IMR-90 (cell line): ENCODE data around the gene SLC25A12. TPM values are rescaled to one million over a fixed set of nuclear protein-coding genes. Genes with fewer than 3 reads are reported as not detected.

Source experiments
- ATAC-seq: fragments of 200-7000 bp; cut with Tn5 transposase; 2 replicates; pipeline ENCODE4 v1.9.1; 2020; ENCODE audit warnings: low read depth, mild to moderate bottlenecking, moderate library complexity
- BruUV-seq: library from RNA; stranded (reverse); fragments of 400-500 nt; replicated peaks from 2 replicates; lab custom pipeline; 2021; lab: Mats Ljungman, UMichigan
- CTCF ChIA-PET: fragments of 300-600 bp; formaldehyde crosslinking; extraction: SDS; loops from one replicate; lab custom pipeline; 2021; ENCODE audit warnings: antibody characterized with exemption; lab: Yijun Ruan, JAX
- POLR2A ChIA-PET: fragments of 300-600 bp; sonication (Branson Sonifier 250); formaldehyde crosslinking; loops from one replicate; lab custom pipeline; 2022; ENCODE audit warnings: antibody characterized with exemption; ENCODE audit not compliant: unreplicated experiment; lab: Charles Lee
- DNase-seq: peaks from one replicate; pipeline ENCODE4 v3.0.0; 2013
- H2AFZ ChIP-seq: replicated peaks from 2 replicates; pipeline ENCODE3; 2013; ENCODE audit warnings: low read length, mild to moderate bottlenecking; ENCODE audit not compliant: poor library complexity
- H2AK5ac ChIP-seq: 2 replicates; pipeline ENCODE4 v1.6.1; 2013; ENCODE audit warnings: low read depth, low read length, inconsistent platforms
- H2AK9ac ChIP-seq: replicated peaks from 2 replicates; pipeline ENCODE3; 2013; ENCODE audit warnings: mild to moderate bottlenecking, low read depth, low read length, moderate library complexity; ENCODE audit not compliant: poor library complexity
- H2BK120ac ChIP-seq: 2 replicates; pipeline ENCODE4 v1.6.1; 2013; ENCODE audit warnings: low read depth, low read length, inconsistent platforms
- H2BK15ac ChIP-seq: 3 replicates; pipeline ENCODE4 v1.6.1; 2013; ENCODE audit warnings: low read depth, low read length, inconsistent platforms
- H2BK20ac ChIP-seq: 2 replicates; pipeline ENCODE4 v1.6.1; 2013; ENCODE audit warnings: low read depth, mild to moderate bottlenecking, inconsistent platforms, low read length, moderate library complexity
- H2BK5ac ChIP-seq: 2 replicates; pipeline ENCODE4 v1.6.1; 2013; ENCODE audit warnings: mild to moderate bottlenecking, low read depth, low read length, inconsistent platforms; ENCODE audit not compliant: poor library complexity, severe bottlenecking
- H3K14ac ChIP-seq: replicated peaks from 2 replicates; pipeline ENCODE4 v1.6.1; 2013; ENCODE audit warnings: low read depth, low read length, inconsistent platforms
- H3K18ac ChIP-seq: 2 replicates; pipeline ENCODE4 v1.6.1; 2013; ENCODE audit warnings: low read depth, low read length, control low read depth
- H3K23ac ChIP-seq: 2 replicates; pipeline ENCODE4 v1.6.1; 2013; ENCODE audit warnings: low read depth, low read length, inconsistent platforms
- H3K27ac ChIP-seq: 2 replicates; pipeline ENCODE4 v1.5.1; 2013; ENCODE audit warnings: mild to moderate bottlenecking, control low read depth, low read length; ENCODE audit not compliant: insufficient read depth
- H3K27me3 ChIP-seq: 2 replicates; pipeline ENCODE4 v1.6.1; 2013; ENCODE audit warnings: low read length; ENCODE audit not compliant: control insufficient read depth, insufficient read depth
- H3K36me3 ChIP-seq: 2 replicates; pipeline ENCODE4 v1.6.1; 2013; ENCODE audit warnings: low read length, mixed read lengths; ENCODE audit not compliant: control insufficient read depth, insufficient read depth
- H3K4ac ChIP-seq: 2 replicates; pipeline ENCODE4 v1.6.1; 2013; ENCODE audit warnings: low read depth, low read length, inconsistent platforms
- H3K4me1 ChIP-seq: 2 replicates; pipeline ENCODE4 v1.6.1; 2013; ENCODE audit warnings: low read length, mixed read lengths; ENCODE audit not compliant: control insufficient read depth, insufficient read depth
- H3K4me2 ChIP-seq: 2 replicates; pipeline ENCODE4 v1.6.1; 2013; ENCODE audit warnings: low read depth, mild to moderate bottlenecking, control low read depth, low read length, moderate library complexity
- H3K4me3 ChIP-seq: 2 replicates; pipeline ENCODE4 v1.5.1; 2013; ENCODE audit warnings: low read depth, mild to moderate bottlenecking, control low read depth, low read length, moderate library complexity; ENCODE audit not compliant: insufficient read depth
- H3K56ac ChIP-seq: 2 replicates; pipeline ENCODE4 v1.6.1; 2013; ENCODE audit warnings: low read length, inconsistent platforms; ENCODE audit not compliant: insufficient read depth; ENCODE audit errors: extremely low read depth
- H3K79me1 ChIP-seq, 2 experiments: 2 replicates each; pipeline ENCODE4 v1.6.1; 2013; ENCODE audit warnings: low read length in 2 of 2, inconsistent platforms in 1 of 2, low read depth in 1 of 2
- H3K9ac ChIP-seq: 2 replicates; pipeline ENCODE4 v1.6.1; 2013; ENCODE audit warnings: low read depth, low read length, control low read depth
- H3K9me1 ChIP-seq: 2 replicates; pipeline ENCODE4 v1.6.1; 2013; ENCODE audit warnings: low read length, inconsistent platforms; ENCODE audit not compliant: insufficient read depth
- H3K9me3 ChIP-seq: 2 replicates; pipeline ENCODE4 v1.6.1; 2013; ENCODE audit warnings: low read length; ENCODE audit not compliant: control insufficient read depth, insufficient read depth
- H4K20me1 ChIP-seq: 2 replicates; pipeline ENCODE4 v1.6.1; 2013; ENCODE audit warnings: low read length, inconsistent platforms; ENCODE audit not compliant: insufficient read depth
- H4K5ac ChIP-seq: 2 replicates; pipeline ENCODE4 v1.6.1; 2013; ENCODE audit warnings: mild to moderate bottlenecking, low read depth, low read length, control low read depth
- H4K8ac ChIP-seq, 2 experiments: 2 replicates each; pipeline ENCODE4 v1.6.1; 2013; ENCODE audit warnings: low read depth in 2 of 2, low read length in 2 of 2, control low read depth in 1 of 2, inconsistent platforms in 1 of 2
- H4K91ac ChIP-seq: 2 replicates; pipeline ENCODE4 v1.6.1; 2013; ENCODE audit warnings: low read depth, low read length, inconsistent platforms; ENCODE audit not compliant: insufficient read depth
- CHD1 ChIP-seq: IDR thresholded peaks from 2 replicates; pipeline ENCODE4 v1.6.1; 2012; ENCODE audit warnings: low read depth, low read length, improper control_type of control experiment
- FOS ChIP-seq: fragments of 150-350 bp; IDR thresholded peaks from 2 replicates; pipeline ENCODE4 v1.6.1; 2016; ENCODE audit warnings: low read depth, low read length
- RAD21 ChIP-seq: IDR thresholded peaks from 2 replicates; pipeline ENCODE4 v1.6.1; 2012; ENCODE audit warnings: low read length, improper control_type of control experiment
- WGBS, 2 experiments: methylation state at CpG; one replicate each; pipeline versions ENCODE4 v1.1.5 to v1.1.7; 2013; ENCODE audit warnings: missing lambda C conversion rate in 2 of 2; ENCODE audit not compliant: insufficient read length in 1 of 2; ENCODE audit errors: extremely low coverage in 2 of 2; 5-methylcytosine and 5-hydroxymethylcytosine counted together
- dilution Hi-C: fragments of 300-500 bp; cut with HindIII; formaldehyde crosslinking; loops from one replicate; pipeline ENCODE4 v1.14.3; 2018; ENCODE audit warnings: low sequenced_read_pairs; ENCODE audit not compliant: unreplicated experiment
- in situ Hi-C: fragments of 300-500 bp; cut with MboI; formaldehyde crosslinking; loops from 3 replicates; pipeline ENCODE4 v1.14.3; 2019; ENCODE audit warnings: low sequenced_read_pairs, inconsistent platforms, mixed read lengths
- intact Hi-C: fragments of 100-400 bp; cut with micrococcal nuclease; formaldehyde crosslinking; loops from 2 replicates; pipeline ENCODE4 v1.10.0; 2022
- polyA plus RNA-seq, 3 experiments: library from polyadenylated mRNA; depleted of rRNA; stranded (reverse); fragments of >200 nt; gene quantifications; 2 replicates each; pipeline ENCODE4 v1.2.3, GENCODE V29; 2012; ENCODE audit warnings: low replicate concordance in 1 of 3
- total RNA-seq: library from RNA; depleted of rRNA; stranded (reverse); fragments of >200 nt; gene quantifications from 2 replicates; pipeline ENCODE4 v1.2.3, GENCODE V29; 2012

The SLC25A12 gene
- total and polyA plus RNA-seq, 2 of the 4 experiments (the other 2 are of a cell fraction) = 16.3 to 17.6 TPM

DNA sequence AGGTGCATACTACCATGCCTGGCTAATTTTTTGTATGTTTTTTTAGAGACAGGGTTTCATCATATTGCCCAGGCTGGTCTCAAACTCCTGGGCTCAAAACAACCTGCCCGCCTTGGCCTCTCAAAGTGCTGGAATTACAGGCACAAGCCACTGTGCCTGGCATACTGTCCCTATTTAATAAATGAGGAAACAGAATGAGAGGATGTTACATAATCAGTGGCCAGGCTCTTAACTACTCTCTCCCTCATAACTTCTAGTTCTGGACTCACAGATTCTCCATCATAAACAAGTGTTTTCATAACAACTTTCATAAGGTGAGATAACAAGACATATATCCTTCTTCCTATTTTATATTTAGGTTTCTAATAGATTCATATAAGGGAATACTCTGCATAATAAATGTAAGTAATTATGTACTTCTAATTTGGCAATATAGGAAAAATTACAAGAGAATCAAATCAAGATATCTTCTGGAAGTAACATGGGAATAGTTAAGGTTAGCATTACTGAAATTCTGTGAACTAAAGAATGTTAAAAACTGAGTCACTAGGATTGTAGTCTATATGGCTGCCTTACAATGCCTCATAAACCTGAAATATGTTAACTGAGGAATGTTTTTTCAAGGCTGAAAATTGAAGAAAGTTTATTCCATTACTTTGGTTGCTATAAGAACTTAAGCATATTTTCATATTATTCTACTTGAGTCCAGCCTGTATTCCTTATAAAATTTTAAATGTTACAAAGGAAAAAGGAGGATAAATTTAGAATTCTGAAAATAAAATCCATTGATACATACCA lies 71.3 kb downstream of the SLC25A12 start:
- DNase-seq (peak; percentile 19), ATAC-seq (peak; percentile 40; the same call in 1 of the 2 replicates)
- Histone ChIP-seq H3K27ac (no peak overlapping the region), H3K9me1 (peaks cover 6% of the 10 kb centered on the region; the same call in 1 of the 2 replicates), H3K36me3 (peaks cover under 1% of the 10 kb centered on the region; the same call in 1 of the 2 replicates), H2AK5ac (no peak overlapping the region), H4K91ac (no peak overlapping the region), H3K4me3 (no peak overlapping the region), H2BK15ac (no peak overlapping the region), H3K14ac (no peak overlapping the region), H2AK9ac (no peak overlapping the region), H3K27me3 (no peaks in the 10 kb centered on the region), H3K4ac (no peak overlapping the region), H3K23ac (no peak overlapping the region), H4K5ac (no peak overlapping the region), H2BK20ac (no peak overlapping the region), H3K4me1 (no peaks in the 10 kb centered on the region), H4K8ac (no peak overlapping the region), H3K56ac (no peak overlapping the region), H3K4me2 (no peak overlapping the region), H2BK120ac (no peak overlapping the region), H3K18ac (no peak overlapping the region), H4K20me1 (no peaks in the 10 kb centered on the region), H3K9ac (no peak overlapping the region), H2AFZ (no peak overlapping the region), H3K79me1 (no peaks in the 10 kb centered on the region), H2BK5ac (no peak overlapping the region), H3K9me3 (no peaks in the 10 kb centered on the region)
- ChIA-PET POLR2A (no interaction called here), CTCF (no interaction called here)
- intact Hi-C loops = no loop called here
- TF ChIP-seq FOS (no peak), RAD21 (no peak), CHD1 (no peak)
- no TSS peak for BruUV-seq
- WGBS, 2 experiments = no CpG with 5 or more reads among the region's 1 CpG
- in situ Hi-C loops = loop anchor here (25.0 kb wide), 1 partner anchor 640 kb away; no protein-coding TSS in a partner anchor
- dilution Hi-C loops = no loop called here
